ENCODE measurements around the gene HES3.
"Not testable (repeated sequence)": the region's sequence is repeated elsewhere in the genome, so short reads cannot be mapped to it uniquely, and the experiment has no call there.

HES3 gene

GRCh38 chr1:6219641-6220040 is 24.3 kb upstream of the HES3 start:
- DNase-seq (ENCODE audit: low read depth): not testable (repeated sequence)

GRCh38 chr1:6220236-6220635 is 23.7 kb upstream of the HES3 start:
- DNase-seq (ENCODE audit: low read depth): no peak

- no peak for DNase-seq (ENCODE audit: low read depth)
Measured at GRCh38 chr1:6221210-6221784, 22.7 kb upstream of the HES3 start.

GRCh38 chr1:6222636-6223035 is 21.3 kb upstream of the HES3 start:
- no peak for DNase-seq (ENCODE audit: low read depth)

- DNase-seq (ENCODE audit: low read depth): no peak
Measured at GRCh38 chr1:6223617-6224016, 20.4 kb upstream of the HES3 start.

- DNase-seq (ENCODE audit: low read depth): no peak
Measured at GRCh38 chr1:6224718-6225117, 19.3 kb upstream of the HES3 start.

GRCh38 chr1:6225651-6226050 is 18.3 kb upstream of the HES3 start:
- no peak for DNase-seq (ENCODE audit: low read depth)

GRCh38 chr1:6233376-6233775 is 10.6 kb upstream of the HES3 start:
- DNase-seq (ENCODE audit: low read depth): no peak

GRCh38 chr1:6234502-6235295 is 9.3 kb upstream of the HES3 start:
- DNase-seq (ENCODE audit: low read depth): no peak

GRCh38 chr1:6235296-6235677 is 8.7 kb upstream of the HES3 start:
- no peak for DNase-seq (ENCODE audit: low read depth)

GRCh38 chr1:6237093-6237492 is 6.9 kb upstream of the HES3 start:
- no peak for DNase-seq (ENCODE audit: low read depth)

- DNase-seq (ENCODE audit: low read depth): no peak
Measured at GRCh38 chr1:6239213-6239752, 4.7 kb upstream of the HES3 start.

- DNase-seq (ENCODE audit: low read depth): no peak
Measured at GRCh38 chr1:6239950-6240768, 3.8 kb upstream of the HES3 start.

GRCh38 chr1:6241107-6241886 is 2.7 kb upstream of the HES3 start:
- DNase-seq (ENCODE audit: low read depth): no peak

- no peak for DNase-seq (ENCODE audit: low read depth)
Measured at GRCh38 chr1:6241887-6242740, 1.9 kb upstream of the HES3 start.

GRCh38 chr1:6243053-6243834 is 735 bp upstream of the HES3 start:
- no peak for DNase-seq (ENCODE audit: low read depth)

- no peak for DNase-seq (ENCODE audit: low read depth)
Measured at GRCh38 chr1:6244401-6245049, 546 bp downstream of the HES3 start.

GRCh38 chr1:6245086-6245868 is 1.3 kb downstream of the HES3 start:
- peak; percentile 61 for DNase-seq (ENCODE audit: low read depth)

Measured in stimulated activated CD8-positive, alpha-beta memory T cell treated with anti-CD3 and anti-CD28 coated beads, Interleukin-15, amount 100 ng/mL, for 24 hours (primary cell).